GM12875 (cell line): ENCODE results near the gene AGAP1.

Experiments
- H3K4me3 ChIP-seq: one replicate; pipeline ENCODE4 v1.5.1; 2011; ENCODE audit warnings: low read depth, low read length, control low read depth
- TF ChIP-seq, protein P1 (sequence below): IDR thresholded peaks from 2 replicates; pipeline ENCODE4 v1.5.1; 2011; ENCODE audit warnings: low read depth, mild to moderate bottlenecking, control low read depth, inconsistent platforms, low read length, moderate library complexity, borderline replicate concordance; ENCODE audit not compliant: insufficient read depth

AGAP1 gene

DNA sequence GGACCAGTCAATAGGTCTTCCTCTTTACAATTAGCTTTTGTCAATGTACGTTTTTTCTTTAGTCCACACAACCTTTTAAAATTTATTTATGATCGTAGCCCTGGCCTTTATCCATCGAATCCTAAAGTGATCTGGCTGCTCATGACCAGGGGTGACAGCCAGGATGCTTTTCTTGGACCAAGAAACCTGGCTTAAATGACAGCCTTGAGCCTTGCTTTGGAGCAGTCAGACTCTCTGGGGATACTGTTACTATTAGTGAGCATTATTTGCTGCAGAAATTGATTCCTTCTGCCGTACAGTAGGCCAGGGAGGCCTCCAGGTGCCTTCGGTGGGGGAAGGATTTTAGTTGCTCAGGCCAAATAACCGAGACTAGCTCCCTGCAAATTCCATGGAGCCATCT, 70.2 kb downstream of the AGAP1 start:
- H3K4me3 ChIP-seq: no peak overlapping the region
- TF ChIP-seq, protein P1, sequence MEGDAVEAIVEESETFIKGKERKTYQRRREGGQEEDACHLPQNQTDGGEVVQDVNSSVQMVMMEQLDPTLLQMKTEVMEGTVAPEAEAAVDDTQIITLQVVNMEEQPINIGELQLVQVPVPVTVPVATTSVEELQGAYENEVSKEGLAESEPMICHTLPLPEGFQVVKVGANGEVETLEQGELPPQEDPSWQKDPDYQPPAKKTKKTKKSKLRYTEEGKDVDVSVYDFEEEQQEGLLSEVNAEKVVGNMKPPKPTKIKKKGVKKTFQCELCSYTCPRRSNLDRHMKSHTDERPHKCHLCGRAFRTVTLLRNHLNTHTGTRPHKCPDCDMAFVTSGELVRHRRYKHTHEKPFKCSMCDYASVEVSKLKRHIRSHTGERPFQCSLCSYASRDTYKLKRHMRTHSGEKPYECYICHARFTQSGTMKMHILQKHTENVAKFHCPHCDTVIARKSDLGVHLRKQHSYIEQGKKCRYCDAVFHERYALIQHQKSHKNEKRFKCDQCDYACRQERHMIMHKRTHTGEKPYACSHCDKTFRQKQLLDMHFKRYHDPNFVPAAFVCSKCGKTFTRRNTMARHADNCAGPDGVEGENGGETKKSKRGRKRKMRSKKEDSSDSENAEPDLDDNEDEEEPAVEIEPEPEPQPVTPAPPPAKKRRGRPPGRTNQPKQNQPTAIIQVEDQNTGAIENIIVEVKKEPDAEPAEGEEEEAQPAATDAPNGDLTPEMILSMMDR: no peak

DNA sequence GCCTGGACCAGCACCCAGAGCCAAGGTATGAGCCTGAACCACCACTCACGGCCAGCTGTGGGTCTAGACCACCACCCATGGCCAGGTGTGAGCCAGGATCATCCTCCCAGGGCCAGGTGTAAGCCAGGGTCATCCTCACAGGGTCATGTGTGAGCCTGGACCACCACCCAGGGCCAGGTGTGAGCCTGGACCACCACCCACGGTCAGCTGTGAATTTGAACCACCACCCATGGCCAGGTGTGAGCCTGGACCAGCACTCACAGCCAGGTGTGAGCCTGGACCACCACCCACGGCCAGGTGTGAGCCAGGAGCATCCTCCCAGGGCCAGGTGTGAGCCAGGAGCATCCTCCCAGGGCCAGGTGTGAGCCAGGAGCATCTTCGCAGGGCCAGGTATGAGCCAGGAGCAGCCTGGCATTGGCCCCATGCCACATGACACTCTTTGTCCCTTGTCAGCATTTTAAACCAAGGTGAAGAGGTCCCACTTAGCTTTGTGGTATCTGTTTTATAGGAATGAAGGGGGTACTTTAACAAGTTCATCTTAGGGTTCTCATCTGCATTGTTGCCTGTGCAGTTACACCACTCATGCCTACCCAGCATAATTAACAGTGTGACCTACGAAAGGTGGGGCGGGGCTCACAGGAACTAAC, 71.2 kb downstream of the AGAP1 start:
- TF ChIP-seq, protein P1: no peak
- H3K4me3 ChIP-seq: no peak overlapping the region

DNA sequence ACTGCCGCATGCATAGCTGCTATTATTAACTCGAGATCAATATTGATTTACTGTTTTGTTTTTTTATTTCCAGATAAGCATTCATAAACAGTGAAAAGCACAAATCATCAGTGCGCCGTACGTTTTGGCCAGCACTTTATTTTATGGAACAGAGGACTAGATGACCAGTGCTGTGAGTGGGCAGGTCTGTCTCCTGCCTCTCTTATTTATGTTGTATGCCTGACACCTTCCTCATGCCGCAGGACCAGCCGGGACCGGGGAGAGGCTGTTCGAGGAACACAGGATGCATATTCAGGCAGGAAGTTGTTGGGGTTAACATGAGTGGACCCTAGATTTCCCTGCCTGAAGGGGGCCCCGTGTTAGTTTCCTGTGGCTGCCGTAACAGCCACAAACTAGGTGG, 72.6 kb downstream of the AGAP1 start:
- no peak overlapping the region for H3K4me3 ChIP-seq
- TF ChIP-seq, protein P1: no peak

DNA sequence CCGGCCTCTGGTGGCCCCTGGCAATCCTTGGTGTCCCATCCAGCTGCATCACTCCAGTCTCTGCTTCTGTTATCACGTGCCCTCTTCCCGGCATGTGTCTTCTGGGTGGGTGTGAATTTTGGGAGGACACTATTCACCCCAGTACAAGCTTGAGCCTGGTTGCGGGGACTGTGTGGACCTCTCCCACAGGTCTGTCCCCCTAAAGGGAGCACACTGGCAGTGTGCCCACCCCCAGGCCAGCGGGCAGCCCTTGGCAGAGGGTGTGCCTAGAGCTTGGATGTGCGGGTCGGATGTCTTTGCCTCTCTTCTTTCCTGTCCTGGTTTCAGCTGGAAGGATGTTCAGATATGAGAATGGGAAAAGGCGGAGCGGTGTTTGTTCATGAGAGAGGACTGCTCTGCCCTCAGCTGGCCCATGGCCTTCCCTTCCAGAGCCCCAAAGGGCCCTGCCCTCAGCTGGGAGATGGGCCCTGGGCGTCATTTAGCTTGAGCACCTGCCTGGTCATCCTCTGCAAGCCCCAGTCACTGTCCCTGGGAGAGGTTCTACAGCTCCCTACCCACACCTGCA, 73.2 kb downstream of the AGAP1 start:
- TF ChIP-seq, protein P1: no peak
- H3K4me3 ChIP-seq: no peak overlapping the region

DNA sequence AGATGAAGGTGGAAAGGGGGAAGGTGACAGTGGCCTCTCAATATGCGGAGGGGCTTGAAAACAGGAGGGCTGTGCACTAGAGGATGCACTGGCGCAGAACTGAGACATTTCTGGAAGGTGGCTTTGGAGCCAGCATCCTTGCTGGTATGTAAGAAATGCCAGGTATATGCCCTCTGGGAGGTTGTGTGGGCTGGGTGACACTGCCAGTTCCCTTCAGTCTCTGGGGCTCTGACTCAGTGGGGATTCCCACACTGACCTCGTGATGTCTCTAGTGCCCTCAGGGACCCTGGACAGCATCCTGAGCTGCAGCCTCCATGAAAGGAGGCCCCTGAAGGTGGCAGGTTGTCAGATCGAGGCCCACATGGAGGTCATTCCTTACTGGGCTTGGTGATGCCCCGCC, 74.0 kb downstream of the AGAP1 start:
- H3K4me3 ChIP-seq: no peak overlapping the region
- TF ChIP-seq, protein P1: no peak

DNA sequence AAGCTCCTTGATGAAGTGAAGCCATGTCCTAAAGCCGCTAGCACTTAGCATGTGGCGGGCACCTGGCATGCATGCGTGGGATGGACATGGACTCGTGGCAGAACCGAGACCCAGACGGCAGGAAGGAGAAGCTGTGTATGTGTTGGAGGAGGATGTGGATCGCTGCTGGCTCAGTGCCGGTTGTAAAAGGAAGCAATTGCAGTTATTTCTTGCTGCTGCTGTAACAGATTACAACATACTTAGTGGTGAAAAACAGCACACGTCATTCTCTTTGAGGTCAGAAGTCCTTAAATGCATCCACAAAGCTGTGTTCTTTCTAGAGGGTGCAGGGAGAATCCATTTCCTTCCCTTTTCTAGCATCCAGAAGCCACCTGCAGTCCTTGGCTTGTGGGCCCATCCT, 74.6 kb downstream of the AGAP1 start:
- no peak overlapping the region for H3K4me3 ChIP-seq
- TF ChIP-seq, protein P1: no peak

DNA sequence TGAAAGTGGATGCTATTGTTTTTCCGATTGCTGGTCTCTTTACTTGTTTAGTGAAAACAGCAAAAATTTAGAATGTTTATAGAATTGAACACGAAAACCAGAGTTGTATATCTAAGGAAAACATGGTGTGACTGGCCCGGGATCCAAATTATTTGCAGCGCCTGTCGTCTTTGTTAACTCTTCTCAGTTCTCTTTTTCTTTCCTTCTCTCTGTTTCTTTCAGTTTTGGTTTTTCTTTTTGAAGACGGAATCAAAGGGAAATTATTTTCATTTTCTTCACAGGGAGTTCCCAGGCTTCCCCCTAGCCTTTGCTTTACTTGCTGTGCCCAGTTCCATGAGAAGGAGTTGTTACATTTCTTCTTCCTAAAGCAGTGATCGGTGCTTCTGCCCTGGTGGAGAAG, 76.0 kb downstream of the AGAP1 start:
- TF ChIP-seq, protein P1: no peak
- no peak overlapping the region for H3K4me3 ChIP-seq
